Measurements from ENCODE around the gene IL17C. TPM values are rescaled to one million over a fixed set of nuclear protein-coding genes. Genes with fewer than 3 reads are reported as not detected.

The IL17C gene
- total and polyA plus RNA-seq, 2 of the 8 experiments (the other 6 are each of a cell fraction or from before 2014, with no cell fraction given) = 1.1 to 1.9 TPM

DNA sequence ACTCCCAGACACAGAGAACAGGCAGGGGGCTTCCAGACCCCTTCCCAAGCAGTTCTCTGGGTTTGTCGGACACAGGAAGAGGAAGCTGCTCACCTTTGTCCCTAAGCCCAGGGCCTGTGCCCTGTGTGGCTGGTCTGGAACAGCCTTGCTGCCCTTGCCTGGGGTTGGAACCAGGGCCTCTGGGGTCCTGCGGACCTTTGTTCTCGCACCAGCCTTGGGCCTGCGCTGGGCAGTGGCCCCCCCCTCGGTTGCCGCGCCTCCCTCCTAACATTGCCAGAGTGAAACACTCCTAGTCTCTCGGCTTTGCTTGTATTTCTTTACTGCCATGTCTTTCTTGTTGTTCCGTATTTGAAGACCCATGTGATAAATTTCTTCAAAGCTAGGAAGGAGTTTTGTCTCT is 8.5 kb upstream of the IL17C start:
- Histone ChIP-seq H3K18ac (ENCODE audit: extremely low read depth, low read length) (no peak overlapping the region), H3K4ac (replicated peaks; ENCODE audit: insufficient read length, low read depth, low read length) (no peak overlapping the region), H3K36me3 (ENCODE audit: control insufficient read depth in 2 of 4, insufficient read depth in 4 of 4, low read length in 3 of 4) (peaks cover 4 to 23% (median 12%) of the 10 kb centered on the region in 4 experiments; a peak in 6 of 8 replicates), H3K23me2 (ENCODE audit: low read depth, low read length) (peaks cover 5% of the 10 kb centered on the region; the same call in 1 of the 2 replicates), H4K8ac (ENCODE audit: extremely low read depth, insufficient read depth, low read length) (no peak overlapping the region), H3K79me1 (ENCODE audit: low read depth, low read length) (no peaks in the 10 kb centered on the region; the same call in 1 of the 2 replicates), H4K91ac (replicated peaks; ENCODE audit: insufficient read length, low read length) (no peak overlapping the region), H2BK15ac (ENCODE audit: low read length) (no peak overlapping the region), H2BK20ac (ENCODE audit: low read length) (no peak overlapping the region), H4K5ac (ENCODE audit: insufficient read length, low read depth, low read length) (no peak overlapping the region), H3K9ac (replicated peaks in 1 of 4; ENCODE audit: extremely low read depth in 1 of 4, low read depth in 3 of 4, low read length in 3 of 4) (no peak overlapping the region), H3K27me3 (replicated peaks in 1 of 4; ENCODE audit: control insufficient read depth in 3 of 4, extremely low read depth in 1 of 4, insufficient read depth in 3 of 4, low read length in 3 of 4) (no peaks in the 10 kb centered on the region), H3K4me2 (ENCODE audit: insufficient read depth in 1 of 2, low read depth in 2 of 2, low read length in 2 of 2) (no peak overlapping the region), H3K4me3 (ENCODE audit: extremely low read depth in 1 of 4, insufficient read depth in 2 of 4, low read depth in 3 of 4, low read length in 4 of 4) (no peak overlapping the region), H3K14ac (ENCODE audit: insufficient read length) (no peak overlapping the region), H2BK5ac (ENCODE audit: low read depth, low read length) (no peak overlapping the region), H3K4me1 (replicated peaks in 1 of 4; ENCODE audit: control insufficient read depth in 3 of 4, insufficient read depth in 4 of 4, low read length in 3 of 4) (peaks cover 0 to 18% (median 8%) of the 10 kb centered on the region in 4 experiments; a peak in 6 of 7 replicates), H3K27ac (ENCODE audit: low read depth, low read length) (no peak overlapping the region), H2BK120ac (replicated peaks; ENCODE audit: low read depth, low read length) (no peak overlapping the region), H3K56ac (replicated peaks; ENCODE audit: insufficient read length, low read depth, low read length) (no peak overlapping the region), H3K79me2 (ENCODE audit: control insufficient read depth in 1 of 2, insufficient read depth in 2 of 2, low read length in 2 of 2) (no peaks in the 10 kb centered on the region), H4K20me1 (replicated peaks in 1 of 2; ENCODE audit: control insufficient read depth in 1 of 2, insufficient read depth in 2 of 2, low read length in 2 of 2) (peaks cover 2 to 12% of the 10 kb centered on the region in 2 experiments), H2BK12ac (ENCODE audit: low read depth, low read length) (no peak overlapping the region), H2AK5ac (ENCODE audit: low read depth, low read length) (no peak overlapping the region), H2AFZ (ENCODE audit: low read length) (no peak overlapping the region), H3K23ac (ENCODE audit: insufficient read length) (no peak overlapping the region), H3K9me3 (ENCODE audit: insufficient read depth in 2 of 2, low read depth in 1 of 2, low read length in 1 of 2) (no peaks in the 10 kb centered on the region)
- DNase-seq (ENCODE audit: low read depth in 1 of 2, low spot score in 2 of 2) = no peak
- POLR2A ChIA-PET (ENCODE audit: partially characterized antibody) = interaction anchor here (1.5 kb wide), 1 partner anchor 42 kb away, joined by 3 read pairs; no protein-coding TSS in a partner anchor
- 86% methylated on average over 9 of the region's 9 CpGs; no CpG with 5 or more reads in 1 of the 2 experiments for WGBS, 2 experiments (ENCODE audit: extremely low coverage in 1 of 2, insufficient coverage in 1 of 2, insufficient read length in 1 of 2, insufficient replicate concordance in 2 of 2, low coverage in 1 of 2, low lambda C conversion rate in 2 of 2, missing lambda C conversion rate in 1 of 2)
- no peak for FAIRE-seq
- CTCF ChIA-PET (ENCODE audit: partially characterized antibody) = interaction anchor here (0.7 to 11.2 kb wide), 9 partner anchors 9 to 107 kb away, joined by 3 to 89 read pairs (median 7); partner anchors contain the start of gene IL17C
- TF ChIP-seq RNF2 (IDR thresholded peaks at IDR 0.05; ENCODE audit: borderline replicate concordance, low read depth, low read length, missing control alignments, poor library complexity, severe bottlenecking) = no peak
- no peak for TF ChIP-seq EGR1 (IDR thresholded peaks at IDR 0.05; ENCODE audit: borderline replicate concordance, low read depth, low read length)

Measured in H1 (cell line).